Mucosa of descending colon (tissue), 3 donors: ENCODE results near the gene ARL14EP. TPM values are rescaled to one million over a fixed set of nuclear protein-coding genes. Genes with fewer than 3 reads are reported as not detected.

ENCODE experiments used
- ATAC-seq: fragments of 200-7000 bp; cut with Tn5 transposase; one replicate; pipeline ENCODE4 v1.9.1; 2020; ENCODE audit warnings: mild to moderate bottlenecking, moderate library complexity
- DNase-seq, 3 donors: peaks; one replicate each; pipeline ENCODE4 v3.0.0-alpha.2; 2020
- H3K36me3 ChIP-seq: fragments of 200-600 bp; one replicate; pipeline ENCODE4 v1.8.0; 2021; ENCODE audit warnings: low read depth, mild to moderate bottlenecking
- H3K4me1 ChIP-seq: fragments of 200-600 bp; one replicate; pipeline ENCODE4 v1.8.0; 2021; ENCODE audit warnings: low read depth, mild to moderate bottlenecking
- H3K4me3 ChIP-seq: fragments of 200-600 bp; one replicate; pipeline ENCODE4 v1.8.0; 2021; ENCODE audit warnings: mild to moderate bottlenecking
- H3K9me3 ChIP-seq: fragments of 200-600 bp; one replicate; pipeline ENCODE4 v1.8.0; 2021; ENCODE audit warnings: mild to moderate bottlenecking
- CTCF ChIP-seq: fragments of 200-600 bp; IDR thresholded peaks from one replicate; pipeline ENCODE4 v1.8.0; 2022; ENCODE audit warnings: antibody characterized with exemption, mild to moderate bottlenecking
- intact Hi-C, 2 donors: fragments of 100-400 bp; cut with DNase I in 1 of 2; cut with micrococcal nuclease in 1 of 2; formaldehyde crosslinking; loops; one replicate each; pipeline versions ENCODE4 v1.11.0 to v1.11.1; 2022; cut with DNase I, micrococcal nuclease
- total RNA-seq, 3 donors: library from RNA; stranded (reverse); fragmentation: NEBNext Ultra II Directional in 2 of 3; extraction: Animal tissue kit (Norgen Biotek cat#: 25700) in 2 of 3; gene quantifications; one replicate each; pipeline versions ENCODE4 v1.2.1 to v1.2.4, GENCODE V29; 2021 to 2023
- donor health status: DM: no; HTN: no; CAD: no; lungs with moderate emphysema.
- donor health status: DM: no; HTN: no; CAD: no.
- donor health status: DM: no; HTN: yes; CAD: no.

The ARL14EP gene
- total RNA-seq, 3 donors from 2014 or later = 9.8 to 23.0 (median 14.7) TPM

GRCh38 chr11:30364837-30365482 lies 42.1 kb downstream of the ARL14EP start:
- TF ChIP-seq CTCF = no peak
- H3K9me3 ChIP-seq = no peaks in the 10 kb centered on the region
- ATAC-seq = no peak
- H3K4me1 ChIP-seq = no peaks in the 10 kb centered on the region
- DNase-seq = no peak
- H3K36me3 ChIP-seq = no peaks in the 10 kb centered on the region
- intact Hi-C loops = no loop called here
- H3K4me3 ChIP-seq = no peak overlapping the region

- intact Hi-C loops = no loop called here
- DNase-seq = no peak
- H3K9me3 ChIP-seq = no peaks in the 10 kb centered on the region
- H3K36me3 ChIP-seq = no peaks in the 10 kb centered on the region
- no peak for TF ChIP-seq CTCF
- ATAC-seq = no peak
- no peaks in the 10 kb centered on the region for H3K4me1 ChIP-seq
- H3K4me3 ChIP-seq = no peak overlapping the region
Observed at GRCh38 chr11:30365793-30366517, 43.1 kb downstream of the ARL14EP start.

GRCh38 chr11:30368394-30368793 lies 45.5 kb downstream of the ARL14EP start:
- H3K4me1 ChIP-seq = no peaks in the 10 kb centered on the region
- intact Hi-C loops = no loop called here
- no peak for DNase-seq
- H3K9me3 ChIP-seq = no peaks in the 10 kb centered on the region
- ATAC-seq = no peak
- H3K4me3 ChIP-seq = no peak overlapping the region
- H3K36me3 ChIP-seq = no peaks in the 10 kb centered on the region
- TF ChIP-seq CTCF = no peak

GRCh38 chr11:30370164-30370563 lies 47.3 kb downstream of the ARL14EP start:
- DNase-seq = no peak
- Histone ChIP-seq H3K4me3 (no peak overlapping the region), H3K36me3 (no peaks in the 10 kb centered on the region), H3K9me3 (no peaks in the 10 kb centered on the region), H3K4me1 (no peaks in the 10 kb centered on the region)
- no peak for ATAC-seq
- intact Hi-C loops = no loop called here
- no peak for TF ChIP-seq CTCF

GRCh38 chr11:30377347-30377746 lies 54.4 kb downstream of the ARL14EP start:
- intact Hi-C loops = no loop called here
- no peaks in the 10 kb centered on the region for H3K36me3 ChIP-seq
- H3K9me3 ChIP-seq = no peaks in the 10 kb centered on the region
- H3K4me3 ChIP-seq = no peak overlapping the region
- ATAC-seq (no peak), DNase-seq (no peak)
- TF ChIP-seq CTCF = no peak
- no peaks in the 10 kb centered on the region for H3K4me1 ChIP-seq
